Activated naive CD8-positive, alpha-beta T cell treated with anti-CD3 and anti-CD28 coated beads, Interleukin-2, amount 50 U/mL, for 16 hours (primary cell): Measurements from ENCODE around the gene WASF2.
A peak's percentile ranks its signal among the peaks of the same experiment; 100 is the strongest.

Source experiments
- DNase-seq: peaks from one replicate; pipeline ENCODE4 v3.0.0-alpha.2; 2020; ENCODE audit warnings: low read depth, low spot score

Gene WASF2

DNA sequence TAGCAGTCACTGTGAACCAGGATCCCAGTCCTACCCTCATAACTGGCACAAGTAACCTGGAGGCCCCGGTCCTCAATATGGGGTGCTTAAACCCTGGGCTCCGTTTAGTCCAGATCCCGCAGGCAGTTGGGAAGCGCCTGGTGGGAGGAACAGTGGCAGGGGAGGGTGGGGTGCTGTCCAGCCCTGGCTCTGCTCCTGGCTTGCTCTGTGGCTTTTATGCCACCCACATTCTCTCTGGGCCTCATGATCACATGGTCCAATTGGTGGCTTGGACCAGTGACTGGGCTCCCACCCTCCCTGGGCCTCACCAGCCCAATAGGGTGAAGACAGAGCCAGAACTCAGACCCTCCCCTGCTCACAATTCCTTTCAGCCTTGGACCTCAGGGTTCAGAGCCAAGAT is 109.7 kb downstream of the WASF2 start:
- DNase-seq, result no peak

DNA sequence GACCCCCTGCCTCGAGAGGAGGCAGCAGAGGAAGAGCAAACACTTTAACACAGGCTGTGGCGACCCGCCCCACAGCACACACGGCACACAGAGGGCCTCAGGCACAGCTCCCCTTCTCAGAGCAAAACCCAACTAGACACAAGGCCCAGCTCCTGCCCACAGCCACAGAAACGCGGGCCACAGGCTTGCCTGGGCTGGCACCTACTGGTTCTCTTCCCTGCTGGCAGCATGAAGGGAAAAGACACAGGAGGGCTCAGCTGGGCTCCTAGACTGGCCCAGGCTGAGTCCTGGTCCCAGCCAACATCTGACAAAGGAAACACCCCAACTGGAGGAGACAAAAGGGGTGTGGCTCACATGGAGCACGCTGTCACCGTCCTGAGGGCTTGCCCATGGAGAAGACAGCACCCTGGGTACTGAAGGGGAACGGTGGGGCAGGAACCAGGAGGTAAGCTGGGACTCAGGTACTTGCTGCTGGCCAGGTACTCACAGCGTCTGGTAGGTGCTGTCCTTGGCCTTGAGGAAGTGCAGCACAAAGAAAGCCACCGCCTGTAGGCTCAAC is 110.3 kb downstream of the WASF2 start:
- no peak for DNase-seq

GRCh38 chr1:27377760-27378495 is 112.0 kb downstream of the WASF2 start:
- no peak for DNase-seq

- DNase-seq, result no peak
Measured at GRCh38 chr1:27374362-27375086, 115.4 kb downstream of the WASF2 start, which contains the start of gene FCN3. FCN3 (minus strand) TSS chr1:27374824; CDS start chr1:27374818, 6 bp downstream.

- no peak for DNase-seq
Measured at GRCh38 chr1:27372808-27373690, 116.9 kb downstream of the WASF2 start.

- no peak for DNase-seq
Measured at GRCh38 chr1:27372022-27372807, 117.8 kb downstream of the WASF2 start.

DNA sequence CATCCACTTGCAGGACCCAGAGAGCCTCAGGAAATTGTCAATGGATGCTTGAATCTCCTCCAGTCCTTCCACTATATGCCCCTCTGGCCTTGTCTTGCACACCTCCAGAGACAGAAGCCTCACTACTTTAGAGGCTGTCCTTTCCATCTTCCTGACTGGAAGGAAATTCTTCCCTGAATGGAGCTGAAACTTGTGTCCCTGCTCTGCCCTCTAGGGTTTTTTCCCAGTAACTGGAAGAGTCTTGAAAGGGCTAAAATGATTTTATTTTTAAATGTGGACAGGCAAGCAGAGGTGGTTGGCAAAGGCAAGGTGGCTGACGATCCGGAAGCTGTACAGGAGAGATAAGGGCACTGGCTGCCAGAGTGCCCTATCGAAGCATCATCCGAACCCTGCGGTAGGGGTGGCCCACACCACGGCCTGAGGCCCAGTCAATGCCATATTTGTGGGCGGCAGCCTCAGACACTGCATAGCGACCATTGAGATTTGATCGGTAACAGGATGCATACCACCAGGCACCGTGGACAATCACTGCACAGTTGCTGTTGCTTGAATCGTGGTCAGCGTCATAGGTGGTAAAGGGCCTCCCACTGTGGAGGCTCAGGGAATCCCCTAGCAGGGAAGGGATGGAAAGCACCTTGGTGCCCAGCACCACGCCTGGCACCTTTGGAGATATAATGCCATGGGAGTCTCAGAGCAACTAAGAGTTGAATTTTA is 120.9 kb downstream of the WASF2 start:
- DNase-seq, result no peak

DNA sequence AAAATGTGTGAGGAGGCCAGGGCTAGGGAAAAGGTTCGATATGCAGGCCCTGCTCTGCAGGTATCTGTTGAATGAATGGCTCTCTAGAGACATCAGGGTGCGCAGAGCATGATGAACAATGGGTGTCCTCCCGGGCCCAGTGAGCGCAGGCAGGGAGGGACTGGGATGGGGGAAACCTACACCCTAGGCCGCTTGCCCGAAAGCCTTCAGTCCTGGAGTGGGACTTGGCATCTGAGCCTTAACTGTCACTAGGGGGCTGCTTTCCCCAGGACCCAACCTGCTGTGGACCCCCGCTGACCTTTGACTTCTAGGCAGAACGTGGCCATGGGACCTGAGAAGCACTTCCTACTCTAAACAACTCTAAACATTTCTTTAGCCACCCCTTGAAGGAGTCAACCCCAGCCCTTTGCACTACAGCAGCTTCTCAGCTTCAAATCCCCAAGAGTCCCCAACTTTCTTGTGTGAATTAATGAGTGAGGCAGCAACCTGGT is 122.8 kb downstream of the WASF2 start:
- no peak for DNase-seq

GRCh38 chr1:27366411-27367159 is 123.4 kb downstream of the WASF2 start, which contains the start of gene MAP3K6:
MAP3K6 (minus strand) TSS chr1:27366961; CDS start chr1:27366597, 364 bp downstream.
- DNase-seq, result no peak

DNA sequence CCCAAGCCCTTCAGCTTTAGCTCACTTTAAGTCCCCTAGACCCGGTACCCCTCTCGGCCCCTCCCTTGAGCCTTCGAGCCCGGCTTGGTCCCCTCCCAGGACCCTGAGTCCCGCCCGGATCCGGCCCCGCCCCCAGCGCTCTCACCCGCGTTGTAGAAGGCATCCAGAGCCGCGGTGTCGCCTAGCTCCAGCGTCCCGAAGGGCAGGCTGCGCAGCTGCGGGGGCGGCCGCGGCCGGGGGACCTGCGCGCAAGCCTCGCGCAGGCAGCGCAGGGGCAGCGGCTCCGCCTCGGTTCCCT is 123.9 kb downstream of the WASF2 start:
- peak; percentile 56 for DNase-seq

DNA sequence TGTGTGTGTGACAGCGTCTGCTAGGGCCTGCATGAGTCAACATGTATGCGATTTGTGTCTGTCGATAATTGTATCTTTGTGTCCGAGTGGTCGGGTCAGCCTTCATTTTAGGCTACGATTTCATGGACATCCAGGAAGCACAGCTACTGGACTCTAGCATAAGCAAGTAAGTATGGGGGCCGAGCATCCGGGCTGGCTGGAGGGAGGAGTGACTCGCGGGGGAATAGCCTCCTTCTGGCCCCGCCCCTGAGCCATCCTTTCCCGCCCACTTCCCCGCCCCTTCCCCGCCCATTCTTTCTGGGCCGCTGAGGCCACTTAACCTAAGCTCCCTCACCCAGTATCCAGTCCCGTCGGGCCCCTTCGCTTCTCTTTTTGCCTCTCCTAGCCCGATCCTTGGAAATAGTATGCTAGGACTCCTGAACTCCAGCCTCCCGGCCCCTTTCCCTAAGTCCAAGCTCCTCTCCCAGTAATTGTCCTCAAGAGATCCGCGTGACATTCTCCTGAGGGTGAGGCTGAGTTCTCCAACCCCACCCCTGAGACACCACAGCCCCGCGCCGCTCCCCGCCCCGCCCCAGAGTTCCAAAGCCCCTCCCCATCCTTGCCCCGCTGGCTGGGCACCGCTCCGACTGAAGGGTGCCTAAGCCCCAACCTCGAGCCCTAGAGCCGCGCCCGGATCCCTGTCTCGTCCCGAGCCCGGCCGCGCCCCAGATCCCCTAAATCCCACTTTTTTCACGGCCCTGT is 124.4 kb downstream of the WASF2 start:
- DNase-seq, result peak; percentile 53

DNA sequence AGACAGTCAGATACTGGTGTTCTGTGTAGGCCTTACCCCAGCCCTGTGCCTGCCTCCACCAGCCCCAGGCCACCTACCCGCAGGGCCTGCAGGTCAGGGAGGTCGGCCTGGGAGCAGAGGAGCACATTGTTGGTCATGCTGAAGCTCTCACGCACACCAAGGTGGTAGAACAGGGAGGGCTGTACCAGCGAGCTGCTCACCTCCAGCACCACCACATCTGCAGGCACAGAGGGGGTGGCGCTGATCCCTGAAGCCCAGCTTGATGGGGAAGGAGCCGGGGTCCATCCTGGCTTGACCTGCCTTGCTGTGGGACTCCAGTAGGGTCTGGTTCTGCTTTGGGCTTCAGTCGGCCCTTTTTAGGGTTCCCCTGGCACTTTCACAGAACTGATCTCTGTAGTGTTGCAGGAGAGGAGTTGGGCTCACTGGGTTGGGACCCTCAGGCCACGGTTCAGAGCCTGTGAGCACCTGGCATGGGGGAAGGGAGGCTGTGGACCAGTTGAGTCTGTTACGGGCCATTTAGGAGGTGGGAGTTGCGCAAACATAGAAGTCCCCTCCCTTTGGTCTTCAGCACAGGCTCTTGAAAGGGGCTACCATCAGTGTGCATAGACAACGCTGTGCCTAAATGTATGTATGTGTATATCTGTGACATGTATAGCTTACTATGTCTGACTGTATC is 125.1 kb downstream of the WASF2 start:
- no peak for DNase-seq

- no peak for DNase-seq
Measured at GRCh38 chr1:27363766-27364695, 125.9 kb downstream of the WASF2 start.

GRCh38 chr1:27361553-27361952 is 128.4 kb downstream of the WASF2 start:
- DNase-seq, result no peak

DNA sequence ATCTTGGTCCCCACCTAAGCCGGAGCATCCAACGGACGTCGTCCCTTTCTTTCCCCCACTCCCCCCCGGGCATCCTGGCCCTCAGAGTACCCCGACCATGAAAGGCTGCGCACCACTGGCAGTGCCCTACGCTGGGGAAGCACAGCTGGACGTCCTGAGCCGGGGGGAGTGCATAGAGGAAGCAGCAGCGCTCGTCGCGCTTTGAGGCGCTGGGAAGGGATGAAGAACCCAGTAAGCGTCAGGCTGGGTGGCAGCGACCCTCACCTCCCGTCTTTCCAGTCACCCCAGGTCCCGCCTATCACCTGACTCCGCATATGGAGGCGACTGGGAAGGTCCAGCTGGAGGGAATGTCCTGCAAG is 128.9 kb downstream of the WASF2 start:
- DNase-seq, result no peak

- no peak for DNase-seq
Measured at GRCh38 chr1:27360159-27361043, 129.6 kb downstream of the WASF2 start.
